A673 (cell line): Measurements from ENCODE around the gene IL17B. TPM values are rescaled to one million over a fixed set of nuclear protein-coding genes. Genes with fewer than 3 reads are reported as not detected.

Source experiments
- BruUV-seq: library from RNA; stranded (reverse); fragments of 400-500 nt; replicated peaks from 2 replicates; lab custom pipeline; 2021; lab: Mats Ljungman, UMichigan
- CTCF ChIA-PET: fragments of 300-600 bp; sonication (Branson Sonifier 250); formaldehyde crosslinking; loops from one replicate; lab custom pipeline; 2022; ENCODE audit warnings: antibody characterized with exemption; lab: Charles Lee
- POLR2A ChIA-PET: fragments of 300-600 bp; sonication (Branson Sonifier 250); formaldehyde crosslinking; loops from one replicate; lab custom pipeline; 2022; ENCODE audit warnings: antibody characterized with exemption; ENCODE audit not compliant: low non-redundant PET; lab: Charles Lee
- DNase-seq: peaks from one replicate; pipeline ENCODE4 v3.0.0-alpha.2; 2015; ENCODE audit warnings: low spot score
- H3K27ac ChIP-seq: fragments of 200-600 bp; sonication (generic); 2 replicates; pipeline ENCODE4 v1.5.1; 2016; ENCODE audit warnings: mixed run types, low read depth, mild to moderate bottlenecking, mixed read lengths, antibody characterized with exemption, low read length; ENCODE audit not compliant: poor library complexity, severe bottlenecking
- H3K27me3 ChIP-seq: fragments of 200-600 bp; sonication (generic); replicated peaks from 2 replicates; pipeline ENCODE4 v1.6.1; 2017; ENCODE audit warnings: mixed run types, low read depth, mild to moderate bottlenecking, mixed read lengths, antibody characterized with exemption, low read length; ENCODE audit not compliant: insufficient read depth, poor library complexity
- H3K36me3 ChIP-seq: fragments of 200-600 bp; sonication (generic); 2 replicates; pipeline ENCODE4 v1.6.1; 2016; ENCODE audit warnings: mixed run types, mild to moderate bottlenecking, mixed read lengths, antibody characterized with exemption, low read length; ENCODE audit not compliant: insufficient read depth, poor library complexity, severe bottlenecking
- H3K4me1 ChIP-seq: fragments of 200-600 bp; sonication (generic); 2 replicates; pipeline ENCODE4 v1.6.1; 2017; ENCODE audit warnings: mixed run types, mild to moderate bottlenecking, mixed read lengths, antibody characterized with exemption, low read length; ENCODE audit not compliant: insufficient read depth, poor library complexity, severe bottlenecking
- H3K4me3 ChIP-seq: fragments of 200-600 bp; sonication (generic); 2 replicates; pipeline ENCODE4 v1.5.1; 2016; ENCODE audit warnings: low read depth, mixed run types, mild to moderate bottlenecking, mixed read lengths, low read length; ENCODE audit not compliant: poor library complexity, severe bottlenecking
- H3K9me3 ChIP-seq: fragments of 200-600 bp; sonication (generic); 2 replicates; pipeline ENCODE4 v1.6.1; 2016; ENCODE audit warnings: mixed run types, low read depth, mild to moderate bottlenecking, mixed read lengths, antibody characterized with exemption, low read length; ENCODE audit not compliant: poor library complexity, severe bottlenecking
- CTCF ChIP-seq: fragments of 300-800, 200-600 bp; sonication (generic); conservative IDR thresholded peaks from 2 replicates; pipeline ENCODE4 v1.5.1; 2017; ENCODE audit warnings: low read depth, mild to moderate bottlenecking, antibody characterized with exemption, low read length, moderate library complexity, mixed read lengths
- EZH2 ChIP-seq: fragments of 200-600 bp; sonication (generic); IDR thresholded peaks from 2 replicates; pipeline ENCODE4 v1.6.1; 2017; ENCODE audit warnings: borderline replicate concordance, low read depth, mild to moderate bottlenecking, mixed read lengths, antibody characterized with exemption, low read length; ENCODE audit not compliant: poor library complexity, severe bottlenecking
- intact Hi-C: fragments of 100-400 bp; cut with micrococcal nuclease; formaldehyde crosslinking; loops from one replicate; pipeline ENCODE4 v1.10.0; 2022; ENCODE audit not compliant: unreplicated experiment
- total RNA-seq: library from RNA; stranded (reverse); gene quantifications from 2 replicates; pipeline ENCODE4 v1.2.3, GENCODE V29; 2021

Gene IL17B
- total RNA-seq, 1 experiment from 2014 or later = not detected

- intact Hi-C loops = loop anchor here (5.0 kb wide), 1 partner anchor 65 kb away; no protein-coding TSS in a partner anchor
- peak; percentile 83 for DNase-seq
- no peaks in the 10 kb centered on the region for H3K4me1 ChIP-seq
- H3K9me3 ChIP-seq = no peaks in the 10 kb centered on the region
- CTCF ChIA-PET = interaction anchor here (0.6 to 2.2 kb wide), 6 partner anchors 9 to 251 kb away, joined by 3 to 11 read pairs (median 4); partner anchors contain the start of genes IL17B and PCYOX1L
- no peaks in the 10 kb centered on the region for H3K36me3 ChIP-seq
- TF ChIP-seq CTCF (peak; percentile 88), EZH2 (no peak)
- no peaks in the 10 kb centered on the region for H3K27me3 ChIP-seq
- no TSS peak for BruUV-seq
- no peak overlapping the region for H3K4me3 ChIP-seq
- POLR2A ChIA-PET = no interaction called here
- no peak overlapping the region for H3K27ac ChIP-seq
These were observed 11.7 kb downstream of the IL17B start for GRCh38 chr5:149367249-149367971.

DNA sequence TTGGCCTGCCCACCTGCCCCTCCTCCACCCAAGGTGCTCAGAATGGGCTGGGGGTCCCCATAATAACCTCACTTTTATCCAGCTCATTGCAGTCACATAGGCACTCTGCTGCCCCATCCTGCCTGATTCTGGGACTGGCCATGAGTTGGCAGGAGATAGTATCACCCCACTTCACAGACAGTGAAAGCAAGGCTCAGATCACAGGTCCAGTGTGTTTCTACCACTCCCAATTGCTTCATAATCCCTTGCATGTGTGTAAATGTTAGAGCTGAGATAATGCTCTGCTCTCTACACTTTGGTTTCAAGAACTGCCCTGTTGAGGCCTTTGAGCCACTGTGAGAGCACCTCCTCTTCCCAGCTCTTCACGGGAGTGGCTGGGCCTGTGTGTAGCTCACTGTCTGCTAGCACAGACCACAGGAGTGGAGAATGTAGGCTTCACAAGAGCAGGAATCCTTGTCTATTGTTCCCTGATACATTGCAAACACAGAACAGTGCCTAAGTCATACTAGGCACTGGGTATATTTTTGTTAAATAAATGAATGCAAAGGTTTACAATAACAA, 12.8 kb downstream of the IL17B start:
- H3K27ac ChIP-seq = no peak overlapping the region
- no peaks in the 10 kb centered on the region for H3K4me1 ChIP-seq
- DNase-seq = no peak
- no peaks in the 10 kb centered on the region for H3K9me3 ChIP-seq
- no peak overlapping the region for H3K4me3 ChIP-seq
- TF ChIP-seq CTCF = no peak
- TF ChIP-seq EZH2 = no peak
- intact Hi-C loops = loop anchor here (5.0 kb wide), 1 partner anchor 66 kb away; no protein-coding TSS in a partner anchor
- no peaks in the 10 kb centered on the region for H3K36me3 ChIP-seq
- ChIA-PET CTCF (interaction anchor here (0.5 to 1.6 kb wide), 4 partner anchors 8 to 1096 kb away, joined by 3 to 12 read pairs (median 8); partner anchors contain the start of gene PCYOX1L), POLR2A (no interaction called here)
- no peaks in the 10 kb centered on the region for H3K27me3 ChIP-seq
- no TSS peak for BruUV-seq

GRCh38 chr5:149365418-149365817, 13.7 kb downstream of the IL17B start:
- ChIA-PET CTCF (interaction anchor here (0.7 kb wide), 1 partner anchor 67 kb away, joined by 3 read pairs; no protein-coding TSS in a partner anchor), POLR2A (no interaction called here)
- H3K4me1 ChIP-seq = no peaks in the 10 kb centered on the region
- no peaks in the 10 kb centered on the region for H3K27me3 ChIP-seq
- no peak for TF ChIP-seq EZH2
- TF ChIP-seq CTCF = no peak
- BruUV-seq = no TSS peak
- H3K4me3 ChIP-seq = no peak overlapping the region
- H3K27ac ChIP-seq = no peak overlapping the region
- H3K9me3 ChIP-seq = no peaks in the 10 kb centered on the region
- intact Hi-C loops = loop anchor here (5.0 kb wide), 1 partner anchor 67 kb away; no protein-coding TSS in a partner anchor
- H3K36me3 ChIP-seq = no peaks in the 10 kb centered on the region
- no peak for DNase-seq
